K562 (cell line): ENCODE results near the gene MEGF9.

Experiments
- GABPA ChIP-seq: fragments of 200-800 bp; sonication (Bioruptor generic); conservative IDR thresholded peaks from 2 replicates; pipeline ENCODE4 v1.6.1; 2016; ENCODE audit warnings: low read depth, missing genetic modification characterization, missing compliant biosample characterization
- NFXL1 ChIP-seq: fragments of 450-650 bp; formaldehyde crosslinking; IDR thresholded peaks from 2 replicates; pipeline ENCODE4 v1.4.0; 2021; ENCODE audit warnings: mild to moderate bottlenecking
- TF ChIP-seq, protein P1 (sequence below), 3 experiments: IDR thresholded peaks in 2 of 3; conservative IDR thresholded peaks in 1 of 3; 2 replicates each; pipeline ENCODE4 v1.5.1; 2011 to 2012; ENCODE audit warnings: low read length in 3 of 3, mild to moderate bottlenecking in 3 of 3, control low read depth in 2 of 3, improper control_type of control experiment in 1 of 3, inconsistent platforms in 1 of 3, low read depth in 1 of 3, mixed read lengths in 1 of 3, moderate library complexity in 1 of 3; ENCODE audit not compliant: insufficient read depth in 2 of 3

DNA sequence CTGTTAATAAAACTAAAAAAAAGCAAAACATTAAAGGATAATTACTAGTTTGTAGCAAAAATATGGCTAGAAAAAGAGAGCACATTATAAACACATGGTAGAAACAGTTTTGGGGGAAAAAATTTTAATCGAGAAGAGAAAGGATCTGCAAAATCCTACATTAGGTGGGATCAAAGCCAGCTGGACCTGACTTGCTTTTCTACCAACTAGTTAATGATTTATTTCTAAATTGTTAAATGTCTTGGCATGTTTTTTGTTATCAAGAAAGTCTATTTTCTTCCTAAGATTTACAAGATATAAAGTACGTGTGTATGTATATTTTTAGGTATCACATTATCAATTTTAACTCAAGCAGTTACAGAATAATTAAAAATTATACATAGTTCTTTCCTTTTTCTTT lies 87.2 kb downstream of the MEGF9 start:
- TF ChIP-seq, protein P1, sequence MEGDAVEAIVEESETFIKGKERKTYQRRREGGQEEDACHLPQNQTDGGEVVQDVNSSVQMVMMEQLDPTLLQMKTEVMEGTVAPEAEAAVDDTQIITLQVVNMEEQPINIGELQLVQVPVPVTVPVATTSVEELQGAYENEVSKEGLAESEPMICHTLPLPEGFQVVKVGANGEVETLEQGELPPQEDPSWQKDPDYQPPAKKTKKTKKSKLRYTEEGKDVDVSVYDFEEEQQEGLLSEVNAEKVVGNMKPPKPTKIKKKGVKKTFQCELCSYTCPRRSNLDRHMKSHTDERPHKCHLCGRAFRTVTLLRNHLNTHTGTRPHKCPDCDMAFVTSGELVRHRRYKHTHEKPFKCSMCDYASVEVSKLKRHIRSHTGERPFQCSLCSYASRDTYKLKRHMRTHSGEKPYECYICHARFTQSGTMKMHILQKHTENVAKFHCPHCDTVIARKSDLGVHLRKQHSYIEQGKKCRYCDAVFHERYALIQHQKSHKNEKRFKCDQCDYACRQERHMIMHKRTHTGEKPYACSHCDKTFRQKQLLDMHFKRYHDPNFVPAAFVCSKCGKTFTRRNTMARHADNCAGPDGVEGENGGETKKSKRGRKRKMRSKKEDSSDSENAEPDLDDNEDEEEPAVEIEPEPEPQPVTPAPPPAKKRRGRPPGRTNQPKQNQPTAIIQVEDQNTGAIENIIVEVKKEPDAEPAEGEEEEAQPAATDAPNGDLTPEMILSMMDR (IDR thresholded peaks at IDR 0.05 in 2 of 3, conservative IDR thresholded peaks at IDR 0.05 in 1 of 3; ENCODE audit: insufficient read depth in 2 of 3, low read depth in 1 of 3, low read length in 3 of 3), result no peak
- TF ChIP-seq GABPA (tag) (no peak), NFXL1 (no peak)
